Lung (tissue), 12 donors: ENCODE data around the gene PTPRT. TPM values are rescaled to one million over a fixed set of nuclear protein-coding genes. Genes with fewer than 3 reads are reported as not detected.

ENCODE experiments used
- ATAC-seq: fragments of 200-7000 bp; cut with Tn5 transposase; one replicate; pipeline ENCODE4 v1.9.1; 2020; ENCODE audit warnings: moderate number of reproducible peaks; ENCODE audit not compliant: insufficient read depth, low FRiP score
- DNase-seq, 3 donors: peaks; one replicate each; pipeline ENCODE4 v3.0.0-alpha.2; 2013 to 2017
- H3K27ac ChIP-seq, 2 donors: one replicate each; pipeline ENCODE4 v1.5.1; 2013; ENCODE audit warnings: mild to moderate bottlenecking in 2 of 2, moderate library complexity in 2 of 2, control low read depth in 1 of 2, inconsistent platforms in 1 of 2, low read depth in 1 of 2, low read length in 1 of 2
- H3K27me3 ChIP-seq, 3 donors: one replicate each; pipeline ENCODE4 v1.5.1; 2013; ENCODE audit warnings: low read length in 2 of 3; ENCODE audit not compliant: control insufficient read depth in 3 of 3, insufficient read depth in 3 of 3
- H3K36me3 ChIP-seq, 4 donors: one replicate each; pipeline ENCODE4 v1.5.1; 2013; ENCODE audit warnings: low read length in 4 of 4, mild to moderate bottlenecking in 1 of 4, moderate library complexity in 1 of 4; ENCODE audit not compliant: control insufficient read depth in 4 of 4, insufficient read depth in 4 of 4
- H3K4me1 ChIP-seq, 5 donors: one replicate each; pipeline ENCODE4 v1.5.1; 2013; ENCODE audit warnings: low read length in 5 of 5, mild to moderate bottlenecking in 2 of 5, moderate library complexity in 1 of 5; ENCODE audit not compliant: control insufficient read depth in 5 of 5, insufficient read depth in 5 of 5
- H3K4me3 ChIP-seq: one replicate; pipeline ENCODE4 v1.5.1; 2013; ENCODE audit warnings: mild to moderate bottlenecking, control low read depth, moderate library complexity
- H3K9ac ChIP-seq, 2 donors: one replicate each; pipeline ENCODE4 v1.5.1; 2013; ENCODE audit warnings: low read length in 2 of 2, control low read depth in 1 of 2; ENCODE audit not compliant: insufficient read depth in 1 of 2
- H3K9me3 ChIP-seq, 4 donors: one replicate each; pipeline ENCODE4 v1.5.1; 2013; ENCODE audit warnings: low read length in 3 of 4, mild to moderate bottlenecking in 1 of 4, moderate library complexity in 1 of 4; ENCODE audit not compliant: control insufficient read depth in 4 of 4, insufficient read depth in 3 of 4
- CTCF ChIP-seq: IDR thresholded peaks from 2 replicates; pipeline ENCODE4 v1.5.1; 2012; ENCODE audit warnings: mild to moderate bottlenecking; ENCODE audit errors: control extremely low read depth, extremely low read depth
- WGBS, 2 donors: extraction: QIAGEN DNeasy Blood & Tissue Kit; methylation state at CpG; one replicate each; pipeline ENCODE4 v1.1.7; 2013; 5-methylcytosine and 5-hydroxymethylcytosine counted together
- polyA plus RNA-seq, 2 donors: library from polyadenylated mRNA; stranded (reverse); fragments of 200-250 nt; gene quantifications; one replicate each; pipeline ENCODE4 v1.2.1, GENCODE V29; 2013
- total RNA-seq, 2 donors: library from RNA; depleted of rRNA in 1 of 2; stranded (reverse); fragments of >200 nt in 1 of 2; gene quantifications; one replicate each; pipeline ENCODE4 v1.2.1, GENCODE V29; 2014 to 2021
- donor health status: control.
- donor health status: control.
- donor health status: Bipolar disorder and iron deficiency.
- donor health status: healthy.
- donor health status: DM: yes; HTN: yes; CAD: no.

The PTPRT gene
- total and polyA plus RNA-seq, 4 donors, result 0.37 to 13.8 (median 6.1) TPM

- Histone ChIP-seq H3K4me3 (no peak overlapping the region), H3K9me3 (no peaks in the 10 kb centered on the region), H3K27ac (no peak overlapping the region), H3K9ac (no peak overlapping the region), H3K36me3 (no peaks in the 10 kb centered on the region), H3K4me1 (peaks cover 0 to 1% (median 0%) of the 10 kb centered on the region in 5 donors), H3K27me3 (peaks cover 0 to 3% (median 0%) of the 10 kb centered on the region in 3 donors)
- 82 to 92% methylated on average over 3 of the region's 3 CpGs for WGBS, 2 donors
- DNase-seq, result no peak
- no peak for ATAC-seq
- TF ChIP-seq CTCF, result no peak
Observed at GRCh38 chr20:42837456-42837855, 352.2 kb downstream of the PTPRT start.

GRCh38 chr20:42836339-42836738 lies 353.4 kb downstream of the PTPRT start:
- DNase-seq (peak; percentile 64 to 84 (median 77)), ATAC-seq (no peak)

GRCh38 chr20:42807876-42808275 lies 381.8 kb downstream of the PTPRT start:
- H3K27ac ChIP-seq, result no peak overlapping the region
- H3K36me3 ChIP-seq, result no peaks in the 10 kb centered on the region
- 73 to 75% methylated on average over 6 of the region's 6 CpGs for WGBS, 2 donors
- peaks cover 0 to 4% (median 0%) of the 10 kb centered on the region in 3 donors for H3K27me3 ChIP-seq
- H3K9ac ChIP-seq, result no peak overlapping the region
- no peak for TF ChIP-seq CTCF
- no peaks in the 10 kb centered on the region for H3K4me1 ChIP-seq
- H3K9me3 ChIP-seq, result no peaks in the 10 kb centered on the region
- no peak for DNase-seq
- no peak for ATAC-seq
- no peak overlapping the region for H3K4me3 ChIP-seq

More at GRCh38 chr20:42836339-42836738, 353.4 kb downstream of the PTPRT start:
- H3K27ac ChIP-seq, result no peak overlapping the region
- TF ChIP-seq CTCF, result no peak
- peaks cover 0 to 1% (median 0%) of the 10 kb centered on the region in 5 donors for H3K4me1 ChIP-seq
- WGBS, 2 donors, result 56 to 73% methylated on average over 5 of the region's 5 CpGs
- H3K4me3 ChIP-seq, result no peak overlapping the region
- no peak overlapping the region for H3K9ac ChIP-seq
- no peaks in the 10 kb centered on the region for H3K36me3 ChIP-seq
- no peaks in the 10 kb centered on the region for H3K9me3 ChIP-seq
- peaks cover 0 to 3% (median 0%) of the 10 kb centered on the region in 3 donors for H3K27me3 ChIP-seq
